MCF 10A (cell line): ENCODE data around the gene GLIS1. TPM values are rescaled to one million over a fixed set of nuclear protein-coding genes. Genes with fewer than 3 reads are reported as not detected.
"Not testable (repeated sequence)": the region's sequence is repeated elsewhere in the genome, so short reads cannot be mapped to it uniquely, and the experiment has no call there.

Experiments used
- BruUV-seq: library from RNA; stranded (reverse); fragments of 400-500 nt; replicated peaks from 2 replicates; lab custom pipeline; 2021; lab: Mats Ljungman, UMichigan
- CTCF ChIA-PET: fragments of 300-600 bp; sonication (Branson Sonifier 250); formaldehyde crosslinking; extraction: SDS; loops from one replicate; lab custom pipeline; 2021; ENCODE audit warnings: antibody characterized with exemption, inconsistent platforms; lab: Yijun Ruan, JAX
- POLR2A ChIA-PET: fragments of 300-600, 350-650 bp; sonication (Branson Sonifier 250); formaldehyde crosslinking; extraction: SDS; loops from one replicate; lab custom pipeline; 2020; ENCODE audit warnings: antibody characterized with exemption, inconsistent platforms; lab: Yijun Ruan, JAX
- DNase-seq: peaks from one replicate; pipeline ENCODE4 v3.0.0-alpha.2; 2018; ENCODE audit not compliant: unreplicated experiment
- H3K27ac Mint-ChIP-seq: one replicate; pipeline ENCODE4 v1.8.0; 2022; ENCODE audit warnings: mild to moderate bottlenecking, low read depth, mixed read lengths; ENCODE audit not compliant: unreplicated experiment
- H3K27me3 Mint-ChIP-seq: one replicate; pipeline ENCODE4 v1.8.0; 2022; ENCODE audit warnings: mixed read lengths; ENCODE audit not compliant: insufficient read depth, unreplicated experiment
- H3K36me3 Mint-ChIP-seq: one replicate; pipeline ENCODE4 v1.8.0; 2022; ENCODE audit warnings: mild to moderate bottlenecking, moderate library complexity, mixed read lengths; ENCODE audit not compliant: insufficient read depth, unreplicated experiment
- H3K4me1 Mint-ChIP-seq: one replicate; pipeline ENCODE4 v1.8.0; 2022; ENCODE audit warnings: mixed read lengths; ENCODE audit not compliant: insufficient read depth, unreplicated experiment
- H3K4me3 Mint-ChIP-seq: one replicate; pipeline ENCODE4 v1.8.0; 2022; ENCODE audit warnings: mild to moderate bottlenecking, moderate library complexity, mixed read lengths; ENCODE audit not compliant: unreplicated experiment
- H3K9me3 Mint-ChIP-seq: one replicate; pipeline ENCODE4 v1.8.0; 2022; ENCODE audit warnings: mixed read lengths; ENCODE audit not compliant: unreplicated experiment
- CTCF ChIP-seq: fragments of 200-600 bp; IDR thresholded peaks from one replicate; pipeline ENCODE4 v1.8.0; 2022; ENCODE audit warnings: antibody characterized with exemption, mild to moderate bottlenecking; ENCODE audit not compliant: unreplicated experiment
- intact Hi-C: fragments of 100-400 bp; cut with micrococcal nuclease; formaldehyde crosslinking; loops from 2 replicates; pipeline ENCODE4 v1.14.1; 2022
- total RNA-seq: library from RNA; stranded (reverse); gene quantifications from 2 replicates; pipeline ENCODE4 v1.2.3, GENCODE V29; 2022

The GLIS1 gene
- total RNA-seq, 1 experiment from 2014 or later = 0.93 TPM

- intact Hi-C loops = no loop called here
- H3K36me3 Mint-ChIP-seq = no peaks in the 10 kb centered on the region
- ChIA-PET CTCF (interaction anchor here (0.5 kb wide), 1 partner anchor 376 kb away, joined by 3 read pairs; no protein-coding TSS in a partner anchor), POLR2A (no interaction called here)
- DNase-seq = no peak
- no peaks in the 10 kb centered on the region for H3K9me3 Mint-ChIP-seq
- H3K27me3 Mint-ChIP-seq = peaks cover 21% of the 10 kb centered on the region
- H3K4me3 Mint-ChIP-seq = no peak overlapping the region
- H3K27ac Mint-ChIP-seq = no peak overlapping the region
- no peaks in the 10 kb centered on the region for H3K4me1 Mint-ChIP-seq
- TF ChIP-seq CTCF = no peak
- BruUV-seq = no TSS peak
Observed at GRCh38 chr1:53558739-53559315, 180.1 kb downstream of the GLIS1 start.

GRCh38 chr1:53557830-53558738, 180.9 kb downstream of the GLIS1 start:
- Mint-ChIP-seq H3K27me3 (peaks cover 21% of the 10 kb centered on the region), H3K4me1 (no peaks in the 10 kb centered on the region), H3K4me3 (no peak overlapping the region), H3K27ac (no peak overlapping the region), H3K9me3 (no peaks in the 10 kb centered on the region), H3K36me3 (no peaks in the 10 kb centered on the region)
- no peak for TF ChIP-seq CTCF
- BruUV-seq = no TSS peak
- no peak for DNase-seq
- intact Hi-C loops = no loop called here
- CTCF ChIA-PET = no interaction called here
- POLR2A ChIA-PET = no interaction called here

- Mint-ChIP-seq H3K27me3 (peaks cover 19% of the 10 kb centered on the region), H3K4me1 (no peaks in the 10 kb centered on the region), H3K9me3 (no peaks in the 10 kb centered on the region), H3K27ac (no peak overlapping the region), H3K4me3 (no peak overlapping the region), H3K36me3 (no peaks in the 10 kb centered on the region)
- intact Hi-C loops = no loop called here
- DNase-seq = no peak
- no TSS peak for BruUV-seq
- TF ChIP-seq CTCF = no peak
- ChIA-PET CTCF (no interaction called here), POLR2A (no interaction called here)
Observed at GRCh38 chr1:53557369-53557768, 181.6 kb downstream of the GLIS1 start.

DNA sequence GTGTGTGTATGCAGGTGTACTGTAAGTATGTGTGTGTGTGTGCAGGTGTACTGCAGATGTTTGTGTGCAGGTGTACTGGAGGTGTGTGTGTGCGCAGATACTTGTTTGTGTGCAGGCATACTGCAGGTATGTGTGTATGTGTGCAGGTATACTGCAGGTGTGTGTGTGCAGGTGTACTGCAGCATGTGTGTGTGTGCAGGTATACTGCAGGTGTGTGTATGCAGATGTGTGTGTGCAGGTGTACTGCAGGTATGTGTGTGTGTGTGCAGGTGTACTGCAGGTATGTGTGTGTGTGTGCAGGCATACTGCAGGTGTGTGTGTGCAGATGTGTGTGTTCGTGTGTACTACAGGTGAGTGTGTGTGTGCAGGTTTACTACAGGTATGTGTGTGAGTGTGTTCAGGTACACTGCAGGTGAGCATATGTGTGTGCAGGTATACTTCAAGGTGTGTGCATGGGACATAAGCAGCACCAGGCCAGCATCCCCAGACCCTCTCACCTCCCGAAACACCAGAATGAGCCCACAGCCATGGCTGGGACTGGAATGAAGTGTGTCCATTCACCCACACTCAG, 182.2 kb downstream of the GLIS1 start:
- POLR2A ChIA-PET = no interaction called here

GRCh38 chr1:53555620-53556326, 183.2 kb downstream of the GLIS1 start:
- BruUV-seq, H3K4me1 Mint-ChIP-seq, intact Hi-C loops, POLR2A ChIA-PET, H3K27ac Mint-ChIP-seq, H3K4me3 Mint-ChIP-seq, CTCF ChIA-PET, H3K9me3 Mint-ChIP-seq, DNase-seq, H3K36me3 Mint-ChIP-seq: not testable (repeated sequence)
- H3K27me3 Mint-ChIP-seq = peaks cover 25% of the 10 kb centered on the region

More for the DNA sequence above, 182.2 kb downstream of the GLIS1 start:
- no peaks in the 10 kb centered on the region for H3K9me3 Mint-ChIP-seq
- H3K27me3 Mint-ChIP-seq = peaks cover 21% of the 10 kb centered on the region
- BruUV-seq = no TSS peak
- no peak for DNase-seq
- TF ChIP-seq CTCF = no peak
- H3K27ac Mint-ChIP-seq = no peak overlapping the region
- H3K4me1 Mint-ChIP-seq = no peaks in the 10 kb centered on the region
- no peak overlapping the region for H3K4me3 Mint-ChIP-seq
- no peaks in the 10 kb centered on the region for H3K36me3 Mint-ChIP-seq
- intact Hi-C loops = no loop called here
- CTCF ChIA-PET = no interaction called here
